GM23338 (cell line): ENCODE data around the gene SNRPD2. TPM values are rescaled to one million over a fixed set of nuclear protein-coding genes. Genes with fewer than 3 reads are reported as not detected.

Experiments
- ATAC-seq: fragments of 200-7000 bp; cut with Tn5 transposase; 3 replicates; pipeline ENCODE4 v1.9.1; 2020
- DNase-seq: peaks from one replicate; pipeline ENCODE4 v3.0.0-alpha.2; 2015; ENCODE audit warnings: low spot score
- H2AFZ ChIP-seq: fragments of 200-600 bp; sonication (generic); 2 replicates; pipeline ENCODE4 v1.8.0; 2016; ENCODE audit warnings: antibody characterized with exemption, mild to moderate bottlenecking, moderate library complexity
- H3F3A ChIP-seq: fragments of 200-600 bp; sonication (generic); replicated peaks from 2 replicates; pipeline ENCODE4 v1.8.0; 2017; ENCODE audit warnings: antibody characterized with exemption, mixed run types, low read depth
- H3K27ac ChIP-seq: fragments of 200-600 bp; sonication (generic); 2 replicates; pipeline ENCODE4 v1.6.1; 2016; ENCODE audit warnings: low read depth
- H3K27me3 ChIP-seq: fragments of 200-600 bp; sonication (generic); 2 replicates; pipeline ENCODE4 v1.8.0; 2016; ENCODE audit warnings: mild to moderate bottlenecking, mixed run types, moderate library complexity; ENCODE audit not compliant: insufficient read depth
- H3K36me3 ChIP-seq: fragments of 200-600 bp; sonication (generic); 2 replicates; pipeline ENCODE4 v1.8.0; 2016; ENCODE audit warnings: mild to moderate bottlenecking; ENCODE audit not compliant: insufficient read depth
- H3K4me1 ChIP-seq: fragments of 200-600 bp; sonication (generic); 2 replicates; pipeline ENCODE4 v1.8.0; 2016; ENCODE audit warnings: mild to moderate bottlenecking, moderate library complexity; ENCODE audit not compliant: insufficient read depth
- H3K4me2 ChIP-seq: fragments of 200-600 bp; sonication (generic); 2 replicates; pipeline ENCODE4 v1.7.1; 2017; ENCODE audit warnings: mixed run types
- H3K4me3 ChIP-seq: fragments of 200-600 bp; sonication (generic); 2 replicates; pipeline ENCODE4 v1.6.1; 2016; ENCODE audit warnings: mixed run types
- H3K79me2 ChIP-seq: fragments of 200-600 bp; sonication (generic); replicated peaks from 2 replicates; pipeline ENCODE4 v1.8.0; 2017; ENCODE audit warnings: mild to moderate bottlenecking; ENCODE audit not compliant: insufficient read depth
- H3K9me2 ChIP-seq: fragments of 200-600 bp; sonication (generic); 2 replicates; pipeline ENCODE4 v1.8.0; 2017; ENCODE audit not compliant: insufficient read depth
- H4K20me1 ChIP-seq: fragments of 200-600 bp; sonication (generic); replicated peaks from 2 replicates; pipeline ENCODE4 v1.8.0; 2017; ENCODE audit warnings: mild to moderate bottlenecking; ENCODE audit not compliant: insufficient read depth
- H3K27ac Mint-ChIP-seq: 2 replicates; pipeline ENCODE4 v1.8.0; 2020; ENCODE audit warnings: inconsistent platforms, mild to moderate bottlenecking, moderate library complexity, mixed read lengths
- H3K27me3 Mint-ChIP-seq: 3 replicates; pipeline ENCODE4 v1.8.0; 2022; ENCODE audit warnings: low read depth, mild to moderate bottlenecking, moderate library complexity, mixed read lengths, inconsistent platforms; ENCODE audit not compliant: insufficient read depth, poor library complexity
- H3K36me3 Mint-ChIP-seq: 3 replicates; pipeline ENCODE4 v1.8.0; 2021; ENCODE audit warnings: low read depth, mild to moderate bottlenecking, inconsistent platforms, moderate library complexity, mixed read lengths
- H3K4me1 Mint-ChIP-seq: 3 replicates; pipeline ENCODE4 v1.8.0; 2020; ENCODE audit warnings: mild to moderate bottlenecking, inconsistent platforms, mixed read lengths
- H3K4me3 Mint-ChIP-seq: 3 replicates; pipeline ENCODE4 v1.8.0; 2021; ENCODE audit warnings: moderate library complexity, mild to moderate bottlenecking, inconsistent platforms, mixed read lengths
- H3K9me3 Mint-ChIP-seq: 3 replicates; pipeline ENCODE4 v1.8.0; 2020; ENCODE audit warnings: moderate library complexity, mild to moderate bottlenecking, inconsistent platforms, mixed read lengths
- CREB1 ChIP-seq: fragments of 250-450 bp; sonication (Bioruptor Pico); IDR thresholded peaks from 2 replicates; pipeline ENCODE4 v1.5.0; 2020; ENCODE audit warnings: low read depth, mild to moderate bottlenecking, moderate library complexity
- ETS1 ChIP-seq: IDR thresholded peaks from 2 replicates; pipeline ENCODE4 v1.6.1; 2016; ENCODE audit warnings: antibody characterized with exemption
- EZH2 ChIP-seq: fragments of 200-600 bp; sonication (generic); IDR thresholded peaks from one replicate; pipeline ENCODE4 v1.8.0; 2017; ENCODE audit warnings: antibody characterized with exemption, mild to moderate bottlenecking, low read depth; ENCODE audit not compliant: unreplicated experiment
- EZH2phosphoT487 ChIP-seq: fragments of 200-600 bp; sonication (generic); IDR thresholded peaks from one replicate; pipeline ENCODE4 v1.8.1; 2018; ENCODE audit warnings: antibody characterized with exemption; ENCODE audit not compliant: unreplicated experiment
- JUNB ChIP-seq: IDR thresholded peaks from one replicate; pipeline ENCODE4 v1.6.1; 2016; ENCODE audit warnings: antibody characterized with exemption; ENCODE audit not compliant: unreplicated experiment
- NANOG ChIP-seq: IDR thresholded peaks from 2 replicates; pipeline ENCODE4 v1.6.1; 2016; ENCODE audit warnings: antibody characterized with exemption, borderline replicate concordance
- POLR2AphosphoS5 ChIP-seq: IDR thresholded peaks from 2 replicates; pipeline ENCODE4 v1.6.1; 2016; ENCODE audit warnings: antibody characterized with exemption, low read depth
- STAT1 ChIP-seq: IDR thresholded peaks from one replicate; pipeline ENCODE4 v1.6.1; 2016; ENCODE audit warnings: antibody characterized with exemption; ENCODE audit not compliant: unreplicated experiment
- ZNF114 ChIP-seq: fragments of 250-450 bp; sonication (Bioruptor Pico); IDR thresholded peaks from 2 replicates; pipeline ENCODE4 v1.5.0; 2020; ENCODE audit warnings: mild to moderate bottlenecking, moderate library complexity
- ZNF331 ChIP-seq: fragments of 250-450 bp; sonication (Bioruptor Pico); IDR thresholded peaks from 2 replicates; pipeline ENCODE4 v1.5.0; 2020; ENCODE audit warnings: low read depth, mild to moderate bottlenecking, moderate library complexity
- ZNF462 ChIP-seq: fragments of 250-450 bp; sonication (Bioruptor Pico); IDR thresholded peaks from 2 replicates; pipeline ENCODE4 v1.5.0; 2020; ENCODE audit warnings: mild to moderate bottlenecking, moderate library complexity
- polyA plus RNA-seq: library from polyadenylated mRNA; unstranded; fragments of >200 nt; fragmentation: Nextera tagmentation; extraction: Ambion mirVana; gene quantifications from 2 replicates; pipeline ENCODE4 v1.2.1, GENCODE V29; 2016
- total RNA-seq: library from RNA; depleted of rRNA; stranded (reverse); fragments of >200 nt; shearing (Covaris generic); gene quantifications from 2 replicates; pipeline ENCODE4 v1.2.3, GENCODE V29; 2014
- TF ChIP-seq, protein P1 (sequence below): IDR thresholded peaks from one replicate; pipeline ENCODE4 v1.6.1; 2018; ENCODE audit warnings: antibody characterized with exemption; ENCODE audit not compliant: unreplicated experiment
- TF ChIP-seq, protein P2 (sequence below), 2 experiments: fragments of 200-600 bp in 1 of 2; sonication (generic) in 1 of 2; conservative IDR thresholded peaks; 2 replicates each; pipeline versions ENCODE4 v1.5.1 to v1.6.1; 2016 to 2017; ENCODE audit warnings: antibody characterized with exemption in 2 of 2, low read depth in 2 of 2, mild to moderate bottlenecking in 2 of 2, moderate library complexity in 1 of 2

SNRPD2 gene
- total and polyA plus RNA-seq, 2 experiments from 2014 or later = 169 to 1,375 TPM

- Histone ChIP-seq H3K79me2 (peaks cover 5% of the 10 kb centered on the region; the same call in 1 of the 2 replicates), H3K9me2 (no peaks in the 10 kb centered on the region), H3K27me3 (no peaks in the 10 kb centered on the region), H3K4me1 (no peaks in the 10 kb centered on the region; the same call in 1 of the 2 replicates), H3K27ac (no peak overlapping the region), H3K36me3 (peaks cover 5% of the 10 kb centered on the region; the same call in 1 of the 2 replicates), H3F3A (0 out of 2 replicates have a peak, but pooled peaks cover 9% of the 10 kb centered on the region), H3K4me2 (no peak overlapping the region), H4K20me1 (peaks cover 6% of the 10 kb centered on the region), H3K4me3 (no peak overlapping the region), H2AFZ (no peak overlapping the region)
- TF ChIP-seq ZNF331 (CRISPR knock-in tag) (no peak), STAT1 (no peak), ETS1 (no peak), ZNF114 (CRISPR knock-in tag) (no peak), POLR2AphosphoS5 (no peak), EZH2phosphoT487 (no peak), CREB1 (no peak), EZH2 (no peak), JUNB (no peak), NANOG (no peak), ZNF462 (CRISPR knock-in tag) (no peak)
- TF ChIP-seq, protein P1, sequence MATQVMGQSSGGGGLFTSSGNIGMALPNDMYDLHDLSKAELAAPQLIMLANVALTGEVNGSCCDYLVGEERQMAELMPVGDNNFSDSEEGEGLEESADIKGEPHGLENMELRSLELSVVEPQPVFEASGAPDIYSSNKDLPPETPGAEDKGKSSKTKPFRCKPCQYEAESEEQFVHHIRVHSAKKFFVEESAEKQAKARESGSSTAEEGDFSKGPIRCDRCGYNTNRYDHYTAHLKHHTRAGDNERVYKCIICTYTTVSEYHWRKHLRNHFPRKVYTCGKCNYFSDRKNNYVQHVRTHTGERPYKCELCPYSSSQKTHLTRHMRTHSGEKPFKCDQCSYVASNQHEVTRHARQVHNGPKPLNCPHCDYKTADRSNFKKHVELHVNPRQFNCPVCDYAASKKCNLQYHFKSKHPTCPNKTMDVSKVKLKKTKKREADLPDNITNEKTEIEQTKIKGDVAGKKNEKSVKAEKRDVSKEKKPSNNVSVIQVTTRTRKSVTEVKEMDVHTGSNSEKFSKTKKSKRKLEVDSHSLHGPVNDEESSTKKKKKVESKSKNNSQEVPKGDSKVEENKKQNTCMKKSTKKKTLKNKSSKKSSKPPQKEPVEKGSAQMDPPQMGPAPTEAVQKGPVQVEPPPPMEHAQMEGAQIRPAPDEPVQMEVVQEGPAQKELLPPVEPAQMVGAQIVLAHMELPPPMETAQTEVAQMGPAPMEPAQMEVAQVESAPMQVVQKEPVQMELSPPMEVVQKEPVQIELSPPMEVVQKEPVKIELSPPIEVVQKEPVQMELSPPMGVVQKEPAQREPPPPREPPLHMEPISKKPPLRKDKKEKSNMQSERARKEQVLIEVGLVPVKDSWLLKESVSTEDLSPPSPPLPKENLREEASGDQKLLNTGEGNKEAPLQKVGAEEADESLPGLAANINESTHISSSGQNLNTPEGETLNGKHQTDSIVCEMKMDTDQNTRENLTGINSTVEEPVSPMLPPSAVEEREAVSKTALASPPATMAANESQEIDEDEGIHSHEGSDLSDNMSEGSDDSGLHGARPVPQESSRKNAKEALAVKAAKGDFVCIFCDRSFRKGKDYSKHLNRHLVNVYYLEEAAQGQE = no peak
- TF ChIP-seq, protein P2, sequence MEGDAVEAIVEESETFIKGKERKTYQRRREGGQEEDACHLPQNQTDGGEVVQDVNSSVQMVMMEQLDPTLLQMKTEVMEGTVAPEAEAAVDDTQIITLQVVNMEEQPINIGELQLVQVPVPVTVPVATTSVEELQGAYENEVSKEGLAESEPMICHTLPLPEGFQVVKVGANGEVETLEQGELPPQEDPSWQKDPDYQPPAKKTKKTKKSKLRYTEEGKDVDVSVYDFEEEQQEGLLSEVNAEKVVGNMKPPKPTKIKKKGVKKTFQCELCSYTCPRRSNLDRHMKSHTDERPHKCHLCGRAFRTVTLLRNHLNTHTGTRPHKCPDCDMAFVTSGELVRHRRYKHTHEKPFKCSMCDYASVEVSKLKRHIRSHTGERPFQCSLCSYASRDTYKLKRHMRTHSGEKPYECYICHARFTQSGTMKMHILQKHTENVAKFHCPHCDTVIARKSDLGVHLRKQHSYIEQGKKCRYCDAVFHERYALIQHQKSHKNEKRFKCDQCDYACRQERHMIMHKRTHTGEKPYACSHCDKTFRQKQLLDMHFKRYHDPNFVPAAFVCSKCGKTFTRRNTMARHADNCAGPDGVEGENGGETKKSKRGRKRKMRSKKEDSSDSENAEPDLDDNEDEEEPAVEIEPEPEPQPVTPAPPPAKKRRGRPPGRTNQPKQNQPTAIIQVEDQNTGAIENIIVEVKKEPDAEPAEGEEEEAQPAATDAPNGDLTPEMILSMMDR (conservative IDR thresholded peaks at IDR 0.05; ENCODE audit: low read depth in 2 of 2) = no peak
- H3K9me3 Mint-ChIP-seq = peaks cover 3% of the 10 kb centered on the region; the same call in 2 of the 3 replicates
- H3K36me3 Mint-ChIP-seq = peaks cover 43% of the 10 kb centered on the region
- no peak for DNase-seq
- H3K27ac Mint-ChIP-seq = no peak overlapping the region
- no peak for ATAC-seq
- H3K4me1 Mint-ChIP-seq = peaks cover 8% of the 10 kb centered on the region
- H3K4me3 Mint-ChIP-seq = no peak overlapping the region
- peaks cover 12% of the 10 kb centered on the region for H3K27me3 Mint-ChIP-seq
These were observed 14.1 kb upstream of the SNRPD2 start for GRCh38 chr19:45705710-45706415.
